DMS 273 treated with DMSO at 0.1 percent for 48 hours (cell line): ENCODE data around the gene RAB11FIP4.

Experiments used
- DNase-seq: peaks from one replicate; lab custom pipeline; 2025; lab: John Stamatoyannopoulos, UW

RAB11FIP4 gene

GRCh38 chr17:31461227-31461810 is 69.8 kb downstream of the RAB11FIP4 start:
- no peak for DNase-seq

- no peak for DNase-seq
Observed at GRCh38 chr17:31462261-31462660, 70.8 kb downstream of the RAB11FIP4 start.

DNA sequence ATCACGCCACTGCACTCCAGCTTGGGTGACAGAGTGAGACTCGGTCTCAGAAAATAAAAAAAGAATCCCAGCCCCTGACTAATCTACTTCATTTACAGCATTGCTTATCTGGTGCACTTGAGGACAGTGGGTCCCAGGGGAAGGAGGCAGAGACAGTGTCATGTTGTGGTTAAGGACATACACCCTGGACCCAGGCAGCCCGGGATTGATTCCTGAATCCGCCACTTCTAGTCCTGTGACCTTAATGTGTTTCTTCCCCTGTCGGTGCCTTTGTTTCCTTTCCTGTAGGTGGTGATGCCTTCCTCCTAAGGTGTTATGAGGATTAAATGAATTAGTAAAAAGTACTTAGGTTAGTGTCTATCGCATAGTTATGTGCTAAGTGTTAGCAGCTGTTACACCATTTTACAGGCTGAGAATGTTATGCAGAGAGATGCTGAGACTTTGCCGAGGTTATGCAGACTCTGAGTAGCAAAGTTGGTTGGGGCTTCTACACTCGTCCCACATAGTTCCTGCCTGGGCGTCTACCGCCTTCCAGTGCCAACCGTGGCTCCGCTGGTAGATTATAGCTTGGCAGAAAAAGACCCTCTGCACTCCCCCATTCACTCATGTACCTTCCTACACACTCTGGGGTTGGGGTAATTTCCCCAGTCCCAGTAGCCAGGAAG is 74.8 kb downstream of the RAB11FIP4 start:
- no peak for DNase-seq

- no peak for DNase-seq
Observed at GRCh38 chr17:31467502-31468256, 76.2 kb downstream of the RAB11FIP4 start.

GRCh38 chr17:31469959-31470358 is 78.5 kb downstream of the RAB11FIP4 start:
- no peak for DNase-seq

- no peak for DNase-seq
Observed at GRCh38 chr17:31470592-31470991, 79.1 kb downstream of the RAB11FIP4 start.

DNA sequence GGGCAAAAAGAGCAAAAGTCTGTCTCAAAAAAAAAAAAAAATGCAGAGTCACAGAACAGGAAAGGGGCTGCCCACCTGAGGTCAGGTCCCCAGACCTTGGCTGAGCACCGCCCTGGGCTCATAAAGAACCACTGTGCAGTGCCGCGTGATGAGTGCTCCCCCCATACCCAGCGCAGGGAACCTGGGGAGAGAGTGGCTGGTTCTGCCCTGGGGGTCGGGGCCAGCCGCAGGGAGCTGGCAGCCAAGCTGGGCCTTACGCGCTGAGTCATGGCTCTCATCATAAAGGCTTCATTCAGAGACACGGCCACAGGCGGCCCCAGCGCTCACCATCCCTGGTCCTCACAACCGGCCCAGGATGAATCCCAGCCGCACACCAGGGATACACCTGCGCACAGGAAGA is 80.7 kb downstream of the RAB11FIP4 start:
- DNase-seq, result no peak

DNA sequence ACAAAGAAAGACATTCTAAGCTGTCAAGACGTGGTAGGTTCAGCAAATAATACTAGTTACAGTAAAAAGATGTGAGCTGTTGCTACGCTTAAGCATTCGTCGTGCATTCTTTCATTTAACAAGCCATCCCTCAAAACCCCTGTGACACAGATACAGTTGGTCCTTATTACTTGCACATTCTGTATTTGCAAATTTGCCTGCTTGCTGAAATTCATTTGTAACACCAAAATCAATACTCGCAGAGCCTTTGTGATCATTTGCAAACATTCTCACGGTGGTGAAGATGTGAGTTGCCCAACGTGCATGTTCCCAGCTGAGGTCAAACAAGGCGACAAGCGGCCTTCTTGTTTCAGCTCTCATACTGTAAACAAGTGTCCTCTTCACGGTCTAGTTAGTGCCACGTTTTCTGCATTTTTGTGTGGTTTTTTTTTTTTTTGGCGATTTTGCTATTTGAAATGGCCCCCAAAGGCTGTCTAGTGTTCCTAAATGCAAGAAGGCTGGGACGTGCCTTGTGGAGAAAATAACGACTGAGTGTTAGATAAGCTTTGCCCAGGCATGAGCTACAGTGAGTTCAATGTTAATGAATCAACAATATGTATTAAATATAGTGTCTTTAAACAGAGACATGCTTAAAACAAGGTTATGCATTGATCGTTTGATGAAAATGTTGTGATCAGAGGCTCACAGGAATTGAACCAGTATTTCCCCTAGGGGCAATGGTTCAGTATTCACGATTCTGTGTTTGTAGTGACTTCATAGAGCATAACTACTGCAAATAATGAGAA is 84.1 kb downstream of the RAB11FIP4 start:
- no peak for DNase-seq

GRCh38 chr17:31476525-31477416 is 85.3 kb downstream of the RAB11FIP4 start:
- DNase-seq, result no peak

- DNase-seq, result no peak
Observed at GRCh38 chr17:31477417-31478055, 86.1 kb downstream of the RAB11FIP4 start.

DNA sequence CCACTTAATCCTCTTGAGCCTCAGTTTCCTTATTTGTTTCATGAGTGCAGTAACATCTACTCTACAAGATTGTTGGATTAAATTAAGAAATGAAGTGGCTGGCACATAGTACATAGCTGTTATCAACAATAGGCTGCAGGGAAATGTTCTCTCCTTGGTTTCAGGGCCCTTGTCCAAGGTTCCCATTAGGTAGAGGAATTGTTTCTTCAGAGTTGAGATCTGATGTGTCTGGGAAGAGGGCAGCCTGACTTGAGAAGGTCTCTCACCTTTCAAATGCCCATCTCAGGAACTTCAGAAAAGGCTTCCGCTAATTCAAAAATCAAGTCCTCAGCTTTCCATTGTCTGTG is 87.6 kb downstream of the RAB11FIP4 start:
- DNase-seq, result no peak

- DNase-seq, result no peak
Observed at GRCh38 chr17:31479524-31479923, 88.0 kb downstream of the RAB11FIP4 start.

GRCh38 chr17:31480067-31480466 is 88.6 kb downstream of the RAB11FIP4 start:
- DNase-seq, result no peak

GRCh38 chr17:31480904-31481782 is 89.7 kb downstream of the RAB11FIP4 start:
- no peak for DNase-seq

DNA sequence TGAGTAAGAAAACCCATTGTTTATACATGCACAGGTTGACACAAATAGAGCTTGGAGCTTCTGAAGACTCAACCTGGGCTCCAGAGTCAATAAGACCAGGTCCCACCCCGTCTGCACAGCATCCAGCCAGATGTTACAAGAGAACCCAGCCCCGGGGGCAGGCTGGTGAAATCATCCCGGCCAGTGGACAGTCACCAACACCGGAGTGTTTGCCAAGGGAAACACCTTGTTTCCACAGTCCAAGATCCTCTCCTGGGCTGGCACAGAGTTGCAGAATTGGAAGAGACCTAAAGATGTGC is 90.3 kb downstream of the RAB11FIP4 start:
- no peak for DNase-seq

DNA sequence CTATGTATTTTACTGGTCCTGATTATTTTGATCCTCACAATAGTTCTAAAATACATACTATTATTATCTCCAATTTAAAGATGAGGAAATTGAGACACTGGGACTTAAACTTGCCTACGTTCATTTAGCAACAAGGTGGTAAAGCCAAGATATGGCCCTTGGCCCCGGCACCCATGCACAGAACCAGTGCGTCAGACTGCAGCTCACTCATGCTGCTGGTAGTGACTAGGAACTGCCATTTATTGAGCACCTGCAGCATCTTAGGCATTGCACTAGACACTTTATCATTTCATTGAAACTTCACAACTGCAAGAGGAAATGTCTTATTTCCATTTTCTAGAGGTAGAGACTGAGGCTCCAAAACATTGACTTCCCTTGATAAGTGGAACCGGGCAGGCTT is 93.3 kb downstream of the RAB11FIP4 start:
- no peak for DNase-seq

DNA sequence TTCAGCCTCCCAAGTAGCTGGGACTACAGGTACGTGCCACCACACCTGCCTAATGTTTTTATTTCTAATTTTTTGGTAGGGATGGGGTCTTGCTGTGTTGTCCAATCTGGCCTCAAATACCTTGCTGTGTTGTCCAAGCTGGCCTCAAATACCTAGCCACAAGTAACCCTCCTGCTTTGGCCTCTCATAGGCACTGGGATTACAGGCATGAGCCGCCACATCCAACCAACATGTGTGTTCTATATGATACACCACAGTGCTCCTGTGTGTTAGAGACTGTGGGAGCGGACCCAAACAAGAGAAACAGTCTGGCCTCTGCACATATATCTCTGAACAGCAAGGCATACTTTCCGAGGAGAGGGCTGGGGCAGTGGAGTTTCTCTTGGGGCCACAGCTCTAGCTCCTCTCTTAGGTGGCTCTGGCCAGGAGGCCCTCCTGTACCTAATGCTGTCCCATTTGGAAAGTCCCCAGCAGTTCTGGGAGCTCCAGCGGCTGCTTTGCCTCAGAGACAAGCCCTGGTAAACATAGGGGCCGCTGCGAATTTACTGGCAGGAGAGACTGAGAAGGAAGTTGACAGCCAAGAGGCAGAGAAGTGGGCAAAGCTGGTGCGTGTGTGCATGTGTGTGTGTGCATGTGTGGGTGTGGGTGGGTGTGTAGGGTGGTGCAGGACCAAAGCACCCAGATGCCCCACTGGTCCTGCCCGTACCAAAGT is 95.0 kb downstream of the RAB11FIP4 start:
- no peak for DNase-seq

GRCh38 chr17:31487063-31487647 is 95.7 kb downstream of the RAB11FIP4 start:
- no peak for DNase-seq

DNA sequence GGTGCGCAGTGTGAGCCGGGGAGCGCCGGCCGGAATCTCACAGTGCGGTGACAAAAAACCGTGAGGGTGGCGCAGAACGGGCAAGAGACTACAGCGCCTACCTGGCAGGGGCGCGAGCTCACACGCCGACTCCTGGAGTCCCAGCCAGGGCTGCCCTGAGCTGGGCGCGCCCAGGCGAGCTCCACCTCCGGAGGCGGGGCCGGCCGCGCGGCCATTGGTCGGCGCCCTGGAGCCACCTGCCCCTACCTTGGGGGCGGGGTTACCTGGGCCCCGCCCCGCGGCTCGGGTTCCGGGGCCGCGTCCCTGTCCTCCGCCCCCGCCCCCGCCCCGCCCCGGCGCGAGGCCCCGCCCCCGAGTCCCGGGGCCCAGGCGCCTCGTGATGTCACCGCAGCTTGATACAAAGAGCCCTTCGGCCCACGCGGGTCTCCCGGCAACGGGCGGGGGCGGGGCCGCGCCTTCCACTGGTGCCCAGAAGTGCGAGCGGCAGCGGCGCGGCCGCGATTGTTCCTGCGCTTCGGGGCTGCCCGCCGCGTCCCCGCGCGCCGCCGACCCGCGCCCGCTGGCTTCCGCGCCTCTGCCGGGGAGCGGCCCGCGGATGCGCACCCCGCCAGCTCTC is 96.3 kb downstream of the RAB11FIP4 start:
- DNase-seq, result peak; percentile 30
